Bone marrow (tissue), 2 donors: ENCODE measurements around the gene ST6GALNAC5.

Experiments used
- DNase-seq, 2 donors: peaks; one replicate each; lab custom pipeline; 2025; lab: John Stamatoyannopoulos, UW

Gene ST6GALNAC5

GRCh38 chr1:77047978-77048614 lies 180.8 kb downstream of the ST6GALNAC5 start:
- DNase-seq = no peak

GRCh38 chr1:77048615-77049005 lies 181.3 kb downstream of the ST6GALNAC5 start:
- no peak for DNase-seq

DNA sequence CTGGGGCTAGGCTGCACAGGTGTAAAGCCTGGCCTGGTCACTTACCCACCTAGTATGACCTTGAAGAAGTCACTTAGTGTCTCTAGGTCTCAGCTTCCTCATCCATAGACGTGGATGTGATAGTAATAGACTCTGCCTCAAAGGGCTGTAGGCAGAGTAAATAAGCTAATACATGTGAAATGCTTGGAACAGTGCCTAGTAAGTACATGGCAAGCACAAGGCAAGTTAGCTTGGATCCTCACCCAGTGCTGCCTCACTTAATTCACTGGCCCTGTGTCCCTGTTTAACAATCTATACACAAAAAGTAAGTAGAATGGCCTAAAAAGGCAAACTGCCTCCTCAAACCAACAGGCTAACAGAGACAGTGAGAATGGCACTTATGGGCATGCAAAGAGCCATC lies 184.1 kb downstream of the ST6GALNAC5 start:
- no peak for DNase-seq

DNA sequence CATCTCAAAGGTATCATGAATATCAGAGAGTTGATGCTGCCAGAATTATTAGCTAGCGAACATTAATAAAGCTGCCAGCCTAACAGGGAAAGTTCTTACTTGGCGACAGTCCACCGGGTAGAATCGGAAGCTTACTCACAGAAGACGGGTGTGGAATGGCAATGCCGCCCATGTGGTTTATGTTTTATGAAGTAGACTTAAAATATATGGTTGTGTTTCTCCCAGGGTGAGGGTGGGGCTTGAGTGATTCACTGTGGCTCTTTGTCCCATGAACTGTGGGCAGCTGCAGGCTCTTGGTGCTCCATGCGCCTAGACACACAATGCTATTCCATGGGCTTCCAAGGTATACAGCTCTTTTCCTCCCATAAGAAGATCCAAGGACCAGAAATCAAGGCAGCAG lies 189.2 kb downstream of the ST6GALNAC5 start:
- DNase-seq = no peak

DNA sequence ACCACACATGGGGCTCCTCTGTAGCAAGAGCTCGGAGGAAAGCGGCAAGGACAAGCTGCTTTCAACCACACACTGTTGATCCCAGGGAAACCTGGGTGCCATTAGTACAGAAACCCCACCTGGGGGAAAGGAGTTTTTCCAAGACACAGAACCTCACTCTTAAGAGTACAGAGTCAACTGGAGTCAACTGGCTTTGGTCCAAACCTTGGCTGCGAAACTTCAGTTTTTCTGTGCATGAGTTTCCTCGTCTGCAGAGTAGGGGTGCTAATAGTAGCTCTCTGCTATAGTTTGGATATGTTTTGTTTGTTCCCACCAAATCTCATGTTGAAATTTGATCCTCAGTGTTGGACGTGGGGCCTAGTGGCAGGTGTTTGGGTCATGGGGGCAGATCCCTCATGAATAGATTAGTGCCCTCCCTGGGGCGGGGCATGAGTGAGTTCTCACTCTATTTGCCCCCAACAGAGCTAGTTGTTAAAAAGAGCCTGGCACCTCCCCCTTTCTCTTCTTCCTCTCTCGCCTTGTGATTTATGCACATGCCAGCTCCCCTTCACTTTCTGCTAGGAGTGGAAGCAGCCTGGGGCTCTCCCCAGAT lies 190.8 kb downstream of the ST6GALNAC5 start:
- no peak for DNase-seq

DNA sequence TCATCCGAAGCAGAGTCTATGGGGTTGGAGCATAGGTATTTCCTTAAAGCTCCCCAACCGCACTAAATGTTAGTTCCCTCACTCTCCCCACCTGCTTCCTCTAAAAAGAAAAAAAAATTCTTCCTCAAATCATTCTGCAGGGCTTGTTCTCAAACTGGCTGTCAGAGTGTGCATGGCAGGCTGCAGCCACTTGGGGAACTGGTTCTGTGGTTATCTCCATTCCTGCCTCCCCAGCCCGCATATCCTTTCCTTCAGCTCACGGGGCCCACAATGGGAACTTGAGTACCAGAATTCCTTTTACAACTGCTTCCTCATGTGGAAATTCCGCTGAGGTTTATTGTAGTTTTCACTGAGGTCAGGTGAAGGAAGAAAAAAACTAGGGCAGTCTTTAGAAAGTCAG lies 192.7 kb downstream of the ST6GALNAC5 start:
- no peak for DNase-seq

DNA sequence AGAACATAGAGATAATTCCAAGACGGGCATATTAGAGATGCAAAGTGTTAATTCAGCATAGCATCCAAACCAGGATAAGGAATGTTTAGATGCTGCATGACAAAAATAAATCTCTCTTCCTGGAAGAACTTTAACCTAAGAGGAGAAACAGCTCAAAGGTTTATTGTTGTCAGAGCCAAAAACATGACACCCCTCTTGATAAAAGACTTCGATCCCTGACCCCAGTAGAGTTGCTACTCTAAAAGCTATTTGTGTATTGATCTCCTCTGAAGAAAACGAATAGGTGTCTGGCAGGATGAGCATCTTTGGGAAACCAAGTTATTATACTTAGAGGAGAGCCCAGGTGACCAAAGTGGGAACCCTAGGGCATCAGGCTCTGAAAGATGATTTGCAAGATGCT lies 193.9 kb downstream of the ST6GALNAC5 start:
- no peak for DNase-seq

DNA sequence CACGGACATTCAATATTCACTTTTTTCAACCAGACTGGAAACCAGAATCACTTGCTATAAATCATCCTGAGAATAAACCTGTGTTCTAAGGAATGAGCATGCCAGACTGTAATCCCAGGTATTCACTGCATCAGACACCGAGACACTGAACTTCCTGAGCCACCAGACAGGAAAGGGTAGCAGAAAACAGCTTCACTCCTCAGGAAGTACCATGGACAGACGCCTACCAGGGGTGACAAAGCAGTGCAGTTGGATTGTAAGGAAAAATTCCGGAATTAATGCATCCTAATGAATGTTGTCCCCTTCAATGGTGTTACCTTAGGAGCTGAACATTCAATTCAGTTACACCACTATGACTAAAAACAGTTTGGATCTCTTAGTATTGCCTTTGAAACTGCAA lies 195.8 kb downstream of the ST6GALNAC5 start:
- no peak for DNase-seq

GRCh38 chr1:77064246-77064645 lies 197.0 kb downstream of the ST6GALNAC5 start:
- DNase-seq = no peak

GRCh38 chr1:77065693-77066342 lies 198.5 kb downstream of the ST6GALNAC5 start:
- DNase-seq = no peak

GRCh38 chr1:77068013-77068412 lies 200.7 kb downstream of the ST6GALNAC5 start:
- DNase-seq = no peak

GRCh38 chr1:77076759-77077158 lies 209.5 kb downstream of the ST6GALNAC5 start:
- DNase-seq = peak in 1 of 2 donors; percentile 5

DNA sequence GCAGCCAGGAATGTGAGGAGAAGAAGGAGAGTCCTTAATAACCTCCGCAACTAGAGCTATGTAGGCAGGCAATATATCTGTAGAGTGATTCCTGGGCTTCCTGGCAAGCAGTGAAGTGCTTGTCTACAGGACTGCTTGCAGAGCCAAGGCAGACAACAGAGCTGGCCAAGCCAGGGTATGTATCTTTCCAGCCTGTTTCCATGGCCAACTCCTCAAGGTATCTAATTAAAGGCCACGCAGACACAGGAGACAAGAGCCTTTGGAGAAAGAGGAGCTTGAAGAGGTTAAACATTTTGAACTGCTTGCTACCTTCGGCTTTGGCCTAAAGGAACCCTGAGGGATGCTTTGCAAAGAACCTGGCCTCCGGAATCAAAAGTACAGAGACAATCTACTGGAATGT lies 214.6 kb downstream of the ST6GALNAC5 start:
- DNase-seq = no peak

- DNase-seq = no peak
These were observed 217.2 kb downstream of the ST6GALNAC5 start for GRCh38 chr1:77084457-77084856.

DNA sequence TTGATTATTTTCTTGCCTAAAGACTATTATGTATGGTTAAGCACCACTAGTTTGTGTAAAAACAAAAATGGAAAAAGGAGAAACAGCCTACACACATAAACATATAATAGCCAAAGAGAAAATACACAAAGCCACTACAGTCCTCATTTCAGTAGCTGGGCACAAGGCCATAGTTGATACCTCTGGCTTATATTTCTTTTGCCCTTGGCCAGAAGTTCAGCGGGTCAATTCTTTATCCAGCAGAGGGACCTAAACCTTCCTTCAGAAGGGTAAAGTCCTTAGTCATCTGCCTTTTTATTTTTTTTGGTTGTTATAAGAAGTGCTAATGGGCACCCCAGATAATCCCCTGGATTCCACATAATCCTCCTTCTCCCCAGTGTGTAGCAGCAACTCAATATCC lies 217.8 kb downstream of the ST6GALNAC5 start:
- no peak for DNase-seq

DNA sequence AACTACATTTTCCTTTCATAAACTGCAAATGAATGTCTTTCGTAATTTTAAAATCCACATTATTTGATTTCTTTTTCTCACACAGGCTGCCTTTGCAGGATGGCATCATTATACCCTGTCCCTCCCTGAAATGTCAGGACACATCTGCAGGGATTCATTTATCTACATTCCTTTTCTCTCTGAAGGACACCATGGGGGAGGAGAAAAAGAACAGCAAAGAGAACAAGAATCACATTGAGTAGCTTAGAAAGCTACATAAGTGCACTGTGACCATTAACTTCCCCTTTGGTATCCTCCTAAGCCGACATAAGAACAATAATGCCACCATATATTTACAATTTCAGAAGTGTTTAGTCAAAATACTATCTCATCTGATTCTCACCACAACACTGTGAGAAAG lies 222.5 kb downstream of the ST6GALNAC5 start:
- no peak for DNase-seq

DNA sequence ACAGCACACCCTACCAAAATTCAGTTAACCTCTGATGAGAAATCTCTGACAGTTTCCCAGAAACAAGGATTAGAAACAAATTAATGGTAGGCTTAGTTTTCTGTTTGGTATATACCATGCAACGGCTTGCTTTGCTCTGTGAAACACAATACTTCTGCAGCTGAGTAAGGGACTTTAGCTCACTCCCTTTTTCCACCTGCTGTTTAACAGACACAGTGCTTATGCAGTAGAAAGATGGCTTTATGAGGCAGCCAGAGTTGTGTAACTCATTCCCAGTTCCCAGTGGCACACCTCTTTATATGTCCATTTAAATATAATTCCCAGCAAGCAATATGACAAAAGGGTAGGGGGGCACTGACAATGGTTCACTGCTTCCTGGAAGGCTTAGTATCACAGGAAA lies 228.0 kb downstream of the ST6GALNAC5 start:
- DNase-seq = no peak

DNA sequence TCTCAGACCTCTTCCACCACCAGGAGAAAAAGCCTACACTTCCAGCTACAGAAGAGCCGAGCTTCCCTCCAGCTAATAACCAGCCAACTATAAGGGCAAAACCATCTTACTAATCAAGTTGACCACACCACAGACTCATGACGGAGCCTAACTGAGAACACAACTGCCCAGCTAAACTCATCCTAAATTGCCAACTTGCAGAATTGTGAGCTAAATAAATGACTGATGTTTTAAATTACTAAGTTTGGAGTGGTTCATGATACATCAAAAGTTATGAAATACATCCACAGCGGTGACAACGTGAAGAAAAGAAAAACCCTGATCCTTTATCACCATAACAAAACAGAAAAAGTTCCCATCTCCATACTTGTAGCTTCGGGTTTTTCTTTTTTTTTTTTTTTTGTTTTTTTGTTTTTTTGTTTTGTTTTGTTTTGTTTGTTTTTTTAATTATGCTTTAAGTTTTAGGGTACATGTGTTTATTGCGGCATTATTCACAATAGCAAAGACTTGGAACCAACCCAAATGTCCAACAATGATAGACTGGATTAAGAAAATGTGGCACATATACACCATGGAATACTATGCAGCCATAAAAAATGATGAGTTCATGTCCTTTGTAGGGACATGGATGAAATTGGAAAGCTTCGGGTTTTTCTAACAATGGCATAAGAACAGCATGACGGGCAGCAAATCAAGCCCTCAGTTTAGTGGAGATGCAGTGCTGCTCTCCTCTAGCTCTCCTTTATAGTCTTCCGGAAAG lies 229.4 kb downstream of the ST6GALNAC5 start:
- no peak for DNase-seq

- no peak for DNase-seq
These were observed 233.6 kb downstream of the ST6GALNAC5 start for GRCh38 chr1:77100875-77101274.

DNA sequence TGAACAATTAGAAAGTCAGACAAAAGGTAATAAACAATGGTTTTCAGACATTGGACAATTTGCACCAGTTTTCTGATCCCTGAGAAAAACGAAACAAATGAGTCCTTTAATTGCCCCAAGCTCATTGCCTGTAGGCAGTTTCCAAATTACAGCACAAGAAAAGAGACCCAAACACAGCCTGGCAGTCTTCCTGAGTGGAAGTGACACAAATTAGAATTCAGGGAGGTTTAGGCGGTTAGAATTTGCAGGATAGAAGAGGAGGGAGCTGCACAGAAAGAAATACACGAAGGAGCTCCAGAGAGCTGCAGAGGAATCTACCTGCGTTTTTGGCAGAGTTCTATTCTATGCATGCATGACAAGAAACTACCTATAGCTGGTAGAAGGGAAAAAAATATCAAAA lies 236.2 kb downstream of the ST6GALNAC5 start:
- no peak for DNase-seq

GRCh38 chr1:77104672-77105071 lies 237.4 kb downstream of the ST6GALNAC5 start:
- DNase-seq = no peak
